HFF-Myc (cell line): ENCODE measurements around the gene SH3D19.

Experiments used
- DNase-seq: peaks from one replicate; pipeline ENCODE4 v3.0.0-alpha.2; 2011; ENCODE audit warnings: low read depth; ENCODE audit errors: extremely low read depth
- H3K4me3 ChIP-seq: replicated peaks from 2 replicates; pipeline ENCODE4 v1.5.1; 2011; ENCODE audit warnings: low read depth, mild to moderate bottlenecking, control low read depth, low read length
- CTCF ChIP-seq: IDR thresholded peaks from 2 replicates; pipeline ENCODE4 v1.5.1; 2012; ENCODE audit warnings: mild to moderate bottlenecking, low read depth, low read length, control low read depth; ENCODE audit errors: missing control alignments

Gene SH3D19

GRCh38 chr4:151099976-151100417 is 225.4 kb downstream of the SH3D19 start:
- H3K4me3 ChIP-seq = peak overlapping the region; percentile 84
- no peak for TF ChIP-seq CTCF
- DNase-seq = no peak

DNA sequence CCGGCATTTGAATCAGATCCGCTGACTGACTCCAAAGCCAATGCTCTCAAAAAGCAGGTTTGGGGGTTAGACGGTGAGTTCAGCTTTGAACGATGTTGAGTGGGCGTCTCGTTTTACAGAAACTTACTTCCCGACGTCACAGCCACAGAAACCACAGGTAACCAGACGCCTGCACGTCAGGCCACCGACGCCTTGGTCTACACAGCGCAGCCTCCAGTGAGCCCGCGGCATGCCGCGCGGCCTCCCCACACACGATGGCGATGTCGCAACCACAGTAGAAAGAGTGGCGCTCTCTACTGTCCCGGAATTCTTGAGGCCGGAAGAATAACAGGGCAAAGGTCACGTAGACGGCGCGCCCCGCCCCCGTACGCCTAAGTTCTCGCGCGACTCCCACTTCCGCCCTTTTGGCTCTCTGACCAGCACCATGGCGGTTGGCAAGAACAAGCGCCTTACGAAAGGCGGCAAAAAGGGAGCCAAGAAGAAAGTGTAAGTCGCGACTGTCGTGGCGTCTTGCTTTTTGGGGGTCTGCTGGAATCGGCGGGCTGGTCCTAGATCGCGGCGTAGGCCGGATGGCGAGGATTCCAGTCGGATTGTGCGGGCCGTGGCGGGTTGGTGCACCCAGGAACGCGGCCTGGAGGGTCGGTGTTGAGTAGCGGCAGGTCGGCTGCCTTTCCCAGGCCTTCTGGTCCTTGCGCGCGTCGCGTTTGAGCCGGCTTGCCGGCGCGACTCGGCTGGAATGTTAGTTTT is 226.0 kb downstream of the SH3D19 start, which contains the start of gene RPS3A:
Gene RPS3A (plus strand): TSS at position 400 of the 747 bp plus-strand sequence. CDS start 25 bp downstream, at position 425.
- peak; percentile 96 for DNase-seq
- TF ChIP-seq CTCF = peak; percentile 81
- H3K4me3 ChIP-seq = peak within 1 kb of the TSS; percentile 84

DNA sequence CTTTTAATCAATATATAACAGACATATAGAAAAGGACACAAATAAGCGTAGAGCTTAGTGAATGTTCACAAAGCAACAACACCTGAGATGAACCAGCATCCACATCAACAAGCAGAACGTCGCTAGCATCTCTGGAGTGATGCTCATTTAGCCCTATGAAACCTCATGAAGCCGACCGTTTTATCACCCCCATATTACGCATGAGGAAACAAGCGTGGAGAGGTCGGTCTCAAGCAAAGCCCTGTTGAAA is 226.5 kb downstream of the SH3D19 start:
- no peak for TF ChIP-seq CTCF
- DNase-seq = no peak
- H3K4me3 ChIP-seq = peak overlapping the region; percentile 84

- H3K4me3 ChIP-seq = no peak overlapping the region
- DNase-seq = no peak
- TF ChIP-seq CTCF = no peak
Measured at GRCh38 chr4:151097759-151098158, 227.6 kb downstream of the SH3D19 start.

DNA sequence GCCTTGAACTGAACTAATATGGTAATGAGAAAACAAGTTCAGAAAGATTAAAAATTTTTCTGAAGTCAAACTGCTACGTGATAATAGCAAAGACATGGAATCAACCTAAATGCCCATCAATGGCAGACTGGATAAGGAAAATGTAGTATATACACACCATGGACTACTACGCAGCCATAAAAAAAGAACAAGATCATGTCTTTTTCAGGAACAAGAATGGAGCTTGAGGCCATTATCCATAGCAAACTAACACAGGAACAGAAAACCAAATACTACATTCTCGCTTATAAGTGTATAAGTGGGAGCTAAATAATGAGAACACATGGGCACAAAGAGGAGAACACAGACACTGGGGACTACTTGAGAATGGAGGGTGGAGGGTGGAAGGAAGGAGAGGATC is 230.3 kb downstream of the SH3D19 start:
- H3K4me3 ChIP-seq = no peak overlapping the region
- no peak for DNase-seq
- no peak for TF ChIP-seq CTCF

DNA sequence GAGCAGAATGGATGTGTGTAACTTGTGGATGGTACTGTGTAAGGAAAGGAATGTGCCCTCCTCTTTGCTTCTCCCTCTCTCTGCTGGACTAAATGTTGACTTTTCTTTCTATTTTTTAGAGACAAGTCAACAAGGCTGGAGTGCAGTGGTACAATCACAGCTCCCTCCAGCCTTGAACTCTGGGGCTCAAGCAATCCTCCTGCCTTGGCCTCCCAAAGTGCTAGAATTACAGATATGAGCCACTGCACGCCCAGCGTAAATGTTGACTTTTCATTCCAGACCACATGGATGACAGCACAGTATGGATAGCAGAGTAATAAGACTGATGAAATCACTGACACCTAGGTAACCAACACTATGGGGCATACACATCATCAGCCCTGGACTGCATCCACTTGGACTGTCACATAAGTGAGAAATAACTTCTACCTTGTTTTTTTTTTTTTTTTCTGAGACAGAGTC is 231.1 kb downstream of the SH3D19 start:
- H3K4me3 ChIP-seq = no peak overlapping the region
- no peak for DNase-seq
- no peak for TF ChIP-seq CTCF

DNA sequence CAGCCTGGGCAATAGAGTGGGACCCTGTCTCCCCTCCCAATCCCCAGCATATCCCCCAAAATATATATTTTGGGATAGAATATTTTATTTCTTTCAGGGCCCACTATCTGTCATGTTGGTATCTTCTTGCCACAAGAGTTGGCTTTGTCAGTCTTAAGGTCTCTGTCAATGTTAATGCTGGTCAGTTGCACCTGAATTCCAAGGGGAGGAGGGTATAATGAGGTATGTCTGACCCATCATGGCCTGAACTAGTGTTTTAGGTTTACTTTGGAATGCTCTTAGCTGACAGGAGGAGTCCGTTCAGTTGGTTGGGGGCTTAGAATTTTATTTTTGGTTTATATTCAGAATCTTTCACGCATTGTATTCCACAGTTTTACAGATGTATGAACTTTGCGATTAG is 232.2 kb downstream of the SH3D19 start:
- no peak for TF ChIP-seq CTCF
- DNase-seq = no peak
- no peak overlapping the region for H3K4me3 ChIP-seq
